Hepatocyte (in vitro differentiated cells): ENCODE measurements around the gene SKIL.

Source experiments
- CTCF ChIP-seq: fragments of 200-600 bp; sonication (generic); IDR thresholded peaks from 2 replicates; pipeline ENCODE4 v1.5.1; 2016; ENCODE audit warnings: antibody characterized with exemption, mild to moderate bottlenecking; ENCODE audit not compliant: poor library complexity
- EZH2phosphoT487 ChIP-seq: fragments of 200-600 bp; sonication (generic); IDR thresholded peaks from one replicate; pipeline ENCODE4 v1.6.1; 2018; ENCODE audit warnings: antibody characterized with exemption, mild to moderate bottlenecking, low read depth, moderate library complexity; ENCODE audit not compliant: unreplicated experiment, severe bottlenecking

DNA sequence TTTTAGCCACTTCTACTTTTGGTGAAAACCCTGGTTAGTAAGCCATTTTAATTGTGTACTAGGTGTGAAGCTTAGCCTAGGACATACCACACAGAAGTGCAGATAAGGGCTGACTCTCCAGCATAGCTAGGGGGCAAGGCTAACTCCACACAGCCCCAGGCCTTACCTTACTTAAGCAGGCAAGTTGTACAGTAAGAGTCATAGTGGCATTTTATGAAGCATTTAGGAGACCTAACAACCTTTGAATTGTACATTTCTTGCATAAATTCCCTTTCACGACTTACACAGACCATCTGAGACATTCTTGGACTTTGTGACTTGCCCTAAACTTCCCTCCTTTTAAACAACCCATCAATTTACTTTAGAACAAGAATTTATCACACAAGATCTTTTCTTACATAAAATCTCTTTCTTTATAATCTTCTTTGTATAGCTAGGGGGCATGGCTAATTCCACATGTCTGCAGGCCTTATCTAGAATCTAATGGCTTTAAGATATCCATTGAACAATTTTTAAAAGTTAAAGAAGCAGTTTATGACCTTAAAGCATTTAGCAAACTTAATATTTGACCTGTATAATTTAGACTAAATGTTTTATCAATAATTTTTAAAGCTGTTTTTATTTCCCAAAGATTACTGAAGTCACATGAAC, 18.7 kb upstream of the SKIL start:
- TF ChIP-seq CTCF (no peak), EZH2phosphoT487 (no peak)
